ENCODE results near the gene PARD6G. TPM values are rescaled to one million over a fixed set of nuclear protein-coding genes. Genes with fewer than 3 reads are reported as not detected.

The PARD6G gene
- total RNA-seq, 5 donors from 2014 or later (not counting 1 experiment from before 2014, with no cell fraction given), result 0.15 to 0.96 (median 0.50) TPM; not detected in 1

DNA sequence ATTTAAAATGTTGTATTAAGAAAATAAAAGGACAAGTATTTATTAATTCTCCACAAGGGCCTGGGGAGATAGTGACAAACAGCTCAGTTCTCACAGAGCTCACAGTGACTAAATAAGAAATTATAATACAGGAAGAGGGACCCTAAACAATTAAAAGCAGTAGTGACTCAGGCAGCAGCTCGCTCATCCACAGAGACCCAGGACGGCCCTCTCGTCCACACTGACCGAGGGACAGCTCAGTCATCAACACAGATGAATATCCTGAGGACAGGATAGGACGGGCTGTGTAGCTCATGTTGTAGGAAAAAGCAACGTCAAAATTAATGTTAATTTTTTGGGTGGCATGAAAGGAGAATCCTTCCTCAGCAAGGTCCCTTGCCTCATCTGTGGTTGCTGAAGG lies 44.1 kb downstream of the PARD6G start:
- ChIA-PET POLR2A (no interaction called here), CTCF (no interaction called here)
- WGBS (ENCODE audit: insufficient coverage), result 53% methylated on average over 3 of the region's 6 CpGs
- Histone ChIP-seq H3K27me3 (replicated peaks in 1 of 2; ENCODE audit: control insufficient read depth in 2 of 2, extremely low read depth in 1 of 2, insufficient read depth in 2 of 2, low read length in 1 of 2) (peaks cover 2 to 22% of the 10 kb centered on the region in 2 experiments), H3K4me1 (ENCODE audit: control insufficient read depth in 1 of 2, extremely low read depth in 1 of 2, insufficient read depth in 2 of 2, low read length in 2 of 2) (peaks cover 0 to 7% of the 10 kb centered on the region in 2 experiments), H3K4me3 (ENCODE audit: control insufficient read depth in 1 of 2, extremely low read depth in 1 of 2, low read length in 1 of 2) (no peak overlapping the region), H3K36me3 (ENCODE audit: control insufficient read depth in 2 of 2, extremely low read depth in 1 of 2, insufficient read depth in 1 of 2, low read length in 1 of 2) (no peaks in the 10 kb centered on the region), H3K27ac (ENCODE audit: low read length) (no peak overlapping the region), H3K9me3 (no peaks in the 10 kb centered on the region)
- Mint-ChIP-seq H3K4me3 (no peak overlapping the region), H3K4me1 (no peaks in the 10 kb centered on the region), H3K27ac (no peak overlapping the region), H3K9me3 (no peaks in the 10 kb centered on the region), H3K36me3 (no peaks in the 10 kb centered on the region), H3K27me3 (peaks cover 25 to 38% of the 10 kb centered on the region in 2 donors)
- ATAC-seq (replicated peaks in 1 of 4) (no peak), DNase-seq (no peak)

DNA sequence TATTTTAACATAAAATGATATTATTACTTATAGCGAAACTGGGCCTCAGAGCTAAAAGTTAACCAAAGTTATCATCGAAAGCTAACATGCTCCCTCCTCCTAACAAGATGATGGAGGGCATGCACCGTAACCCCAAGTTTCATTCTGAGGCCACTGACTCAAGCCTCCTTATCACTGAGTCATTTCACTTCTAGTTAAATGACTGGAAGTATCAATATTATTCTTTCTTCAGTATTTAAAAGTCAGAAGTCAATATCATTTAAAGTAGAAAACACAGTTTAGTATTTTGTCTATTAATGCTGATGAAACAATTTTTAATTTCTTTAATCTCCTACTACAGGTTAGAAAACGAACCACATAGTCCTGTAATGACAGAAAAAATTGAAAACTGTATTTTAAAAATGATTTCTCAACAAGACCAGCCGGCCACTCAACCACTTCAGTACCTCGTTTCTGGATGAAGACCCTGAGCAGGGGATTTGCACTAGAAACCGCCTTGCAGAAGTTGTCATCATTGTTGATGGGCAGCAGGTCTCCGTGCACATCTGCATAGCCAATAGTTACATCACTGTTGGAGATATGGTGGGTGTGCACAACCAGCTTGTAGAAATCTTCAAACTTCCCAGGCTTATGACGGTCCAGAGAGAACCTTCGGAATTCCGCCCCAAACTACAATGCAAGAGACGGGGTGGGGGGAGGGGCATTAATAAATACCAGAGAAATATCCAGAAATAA lies 44.9 kb downstream of the PARD6G start:
- H3K36me3 Mint-ChIP-seq, result no peaks in the 10 kb centered on the region
- peaks cover 23 to 40% of the 10 kb centered on the region in 2 donors for H3K27me3 Mint-ChIP-seq
- DNase-seq (no peak), ATAC-seq (replicated peaks in 1 of 4) (no peak)
- H3K4me1 ChIP-seq (ENCODE audit: control insufficient read depth in 1 of 2, extremely low read depth in 1 of 2, insufficient read depth in 2 of 2, low read length in 2 of 2), result peaks cover 0 to 7% of the 10 kb centered on the region in 2 experiments
- H3K9me3 Mint-ChIP-seq, result no peaks in the 10 kb centered on the region
- H3K27ac Mint-ChIP-seq, result no peak overlapping the region
- ChIA-PET POLR2A (no interaction called here), CTCF (no interaction called here)
- H3K27me3 ChIP-seq (replicated peaks in 1 of 2; ENCODE audit: control insufficient read depth in 2 of 2, extremely low read depth in 1 of 2, insufficient read depth in 2 of 2, low read length in 1 of 2), result peaks cover 4 to 22% of the 10 kb centered on the region in 2 experiments
- H3K36me3 ChIP-seq (ENCODE audit: control insufficient read depth in 2 of 2, extremely low read depth in 1 of 2, insufficient read depth in 1 of 2, low read length in 1 of 2), result no peaks in the 10 kb centered on the region
- H3K4me3 ChIP-seq (ENCODE audit: control insufficient read depth in 1 of 2, extremely low read depth in 1 of 2, low read length in 1 of 2), result no peak overlapping the region
- H3K27ac ChIP-seq (ENCODE audit: low read length), result no peak overlapping the region
- no peaks in the 10 kb centered on the region for H3K9me3 ChIP-seq
- no peak overlapping the region for H3K4me3 Mint-ChIP-seq
- WGBS (ENCODE audit: insufficient coverage), result no CpG with 5 or more reads among the region's 12 CpGs
- H3K4me1 Mint-ChIP-seq, result no peaks in the 10 kb centered on the region

DNA sequence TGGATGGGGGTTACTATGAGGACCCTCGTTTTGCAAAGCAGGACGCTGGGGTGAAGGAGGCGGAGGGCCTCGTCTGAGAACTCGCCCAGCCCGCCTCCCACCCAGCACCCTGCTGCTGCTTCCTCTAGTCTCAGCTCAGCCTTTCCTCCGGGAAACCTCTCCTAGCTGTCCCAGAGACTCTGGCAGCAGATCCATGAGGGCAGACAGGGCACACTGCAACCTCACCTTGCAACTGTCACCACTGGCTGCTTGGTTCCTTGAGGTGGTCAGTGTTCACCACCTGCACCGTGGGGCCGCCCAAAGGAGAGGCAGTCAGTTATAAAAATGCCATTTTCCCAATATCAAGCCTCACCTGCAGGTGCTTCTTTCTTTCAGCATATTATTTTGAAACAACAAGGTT lies 45.6 kb downstream of the PARD6G start:
- Mint-ChIP-seq H3K4me1 (no peaks in the 10 kb centered on the region), H3K27me3 (peaks cover 30 to 47% of the 10 kb centered on the region in 2 donors), H3K36me3 (no peaks in the 10 kb centered on the region), H3K9me3 (no peaks in the 10 kb centered on the region), H3K27ac (no peak overlapping the region), H3K4me3 (no peak overlapping the region)
- ChIA-PET POLR2A (no interaction called here), CTCF (no interaction called here)
- Histone ChIP-seq H3K36me3 (ENCODE audit: control insufficient read depth in 2 of 2, extremely low read depth in 1 of 2, insufficient read depth in 1 of 2, low read length in 1 of 2) (no peaks in the 10 kb centered on the region), H3K4me3 (ENCODE audit: control insufficient read depth in 1 of 2, extremely low read depth in 1 of 2, low read length in 1 of 2) (no peak overlapping the region), H3K27ac (ENCODE audit: low read length) (no peak overlapping the region), H3K4me1 (ENCODE audit: control insufficient read depth in 1 of 2, extremely low read depth in 1 of 2, insufficient read depth in 2 of 2, low read length in 2 of 2) (peaks cover 0 to 7% of the 10 kb centered on the region in 2 experiments), H3K9me3 (no peaks in the 10 kb centered on the region), H3K27me3 (replicated peaks in 1 of 2; ENCODE audit: control insufficient read depth in 2 of 2, extremely low read depth in 1 of 2, insufficient read depth in 2 of 2, low read length in 1 of 2) (peaks cover 5 to 22% of the 10 kb centered on the region in 2 experiments)
- WGBS (ENCODE audit: insufficient coverage), result 49% methylated on average over 6 of the region's 9 CpGs
- ATAC-seq (replicated peaks in 1 of 4) (no peak), DNase-seq (no peak)

DNA sequence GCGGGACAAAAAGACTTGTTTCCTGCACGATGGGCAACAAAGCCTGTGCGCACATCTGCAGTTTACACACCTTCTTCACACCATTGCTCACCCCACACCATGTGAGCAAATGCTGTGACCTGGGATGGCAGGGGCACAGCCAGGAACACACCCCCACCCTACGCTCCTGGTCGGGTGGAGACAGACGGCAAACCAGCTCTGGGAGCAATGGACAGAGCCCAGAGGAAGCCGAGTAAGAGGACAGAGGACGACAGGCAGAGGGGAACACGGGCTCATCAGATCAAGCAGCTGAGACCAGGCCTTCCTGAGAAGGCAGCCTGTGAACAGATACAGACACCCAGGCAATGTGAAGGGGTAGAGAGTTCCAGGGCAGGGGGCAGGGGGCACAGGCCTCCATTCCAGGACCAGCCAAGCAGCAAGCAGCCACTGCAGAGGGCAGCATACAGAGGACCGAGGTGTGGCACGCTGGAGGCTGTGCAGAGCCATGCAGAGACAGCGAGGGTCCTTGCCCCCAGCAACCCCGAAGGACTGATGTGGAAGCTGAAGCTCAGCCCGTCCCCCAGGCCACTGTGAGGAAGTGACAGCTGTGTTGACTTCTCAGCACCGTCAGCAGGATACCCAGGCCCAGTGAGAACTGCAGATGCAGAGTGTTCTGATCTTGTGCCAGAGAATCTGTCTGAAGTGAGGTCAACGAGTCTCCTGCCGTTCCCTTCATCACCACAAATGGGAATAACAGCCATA lies 46.2 kb downstream of the PARD6G start:
- Histone ChIP-seq H3K27ac (ENCODE audit: low read length) (no peak overlapping the region), H3K27me3 (replicated peaks in 1 of 2; ENCODE audit: control insufficient read depth in 2 of 2, extremely low read depth in 1 of 2, insufficient read depth in 2 of 2, low read length in 1 of 2) (peaks cover 5 to 24% of the 10 kb centered on the region in 2 experiments), H3K4me3 (ENCODE audit: control insufficient read depth in 1 of 2, extremely low read depth in 1 of 2, low read length in 1 of 2) (no peak overlapping the region), H3K9me3 (no peaks in the 10 kb centered on the region), H3K36me3 (ENCODE audit: control insufficient read depth in 2 of 2, extremely low read depth in 1 of 2, insufficient read depth in 1 of 2, low read length in 1 of 2) (no peaks in the 10 kb centered on the region), H3K4me1 (ENCODE audit: control insufficient read depth in 1 of 2, extremely low read depth in 1 of 2, insufficient read depth in 2 of 2, low read length in 2 of 2) (peaks cover 0 to 7% of the 10 kb centered on the region in 2 experiments)
- WGBS (ENCODE audit: insufficient coverage), result 72% methylated on average over 14 of the region's 17 CpGs
- no peaks in the 10 kb centered on the region for H3K36me3 Mint-ChIP-seq
- no peak for DNase-seq
- ChIA-PET POLR2A (no interaction called here), CTCF (no interaction called here)
- no peak for ATAC-seq (replicated peaks in 1 of 4)
- no peak overlapping the region for H3K27ac Mint-ChIP-seq
- peaks cover 30 to 47% of the 10 kb centered on the region in 2 donors for H3K27me3 Mint-ChIP-seq
- H3K9me3 Mint-ChIP-seq, result no peaks in the 10 kb centered on the region
- no peaks in the 10 kb centered on the region for H3K4me1 Mint-ChIP-seq
- no peak overlapping the region for H3K4me3 Mint-ChIP-seq

DNA sequence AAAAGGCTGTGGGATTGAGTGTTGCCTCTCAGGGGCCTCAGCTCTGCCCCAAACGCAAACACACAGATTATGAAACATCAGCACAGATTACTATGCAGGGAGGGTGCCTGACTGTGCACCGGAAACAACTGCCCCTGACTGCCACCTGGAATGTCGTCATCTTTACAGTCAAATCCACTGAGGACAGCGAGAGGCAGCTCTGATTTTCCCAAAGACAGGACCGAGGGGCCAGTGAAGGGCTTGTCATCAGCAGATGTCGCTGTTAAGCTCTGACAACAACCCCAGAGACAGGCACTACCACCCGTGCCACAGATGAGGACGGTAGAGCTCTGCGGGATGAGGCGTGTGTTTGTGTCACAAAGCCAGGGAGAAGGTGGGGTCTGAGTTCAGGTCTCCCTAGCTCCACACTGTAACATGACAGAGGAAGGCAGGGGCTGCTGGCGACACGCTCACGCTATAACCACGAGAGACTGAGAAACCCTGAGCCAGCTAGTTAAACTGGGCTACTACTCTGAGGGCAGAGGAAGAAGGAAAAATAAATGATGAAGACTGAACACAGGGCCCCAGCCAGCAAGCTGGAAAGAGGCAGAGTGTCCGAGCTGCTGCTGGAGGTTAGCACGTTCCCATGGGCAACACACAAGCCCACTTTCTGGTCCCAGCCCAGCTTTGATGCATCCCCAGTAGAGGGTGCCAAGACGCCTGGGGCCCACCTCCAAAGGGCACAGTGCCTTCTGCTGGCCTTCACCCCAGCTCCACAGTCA lies 47.0 kb downstream of the PARD6G start:
- peaks cover 0 to 7% of the 10 kb centered on the region in 2 experiments for H3K4me1 ChIP-seq (ENCODE audit: control insufficient read depth in 1 of 2, extremely low read depth in 1 of 2, insufficient read depth in 2 of 2, low read length in 2 of 2)
- CTCF ChIA-PET, result no interaction called here
- no peak for ATAC-seq (replicated peaks in 1 of 4)
- WGBS (ENCODE audit: insufficient coverage), result 75% methylated on average over 14 of the region's 17 CpGs
- H3K27me3 ChIP-seq (replicated peaks in 1 of 2; ENCODE audit: control insufficient read depth in 2 of 2, extremely low read depth in 1 of 2, insufficient read depth in 2 of 2, low read length in 1 of 2), result peaks cover 4 to 25% of the 10 kb centered on the region in 2 experiments
- H3K27ac ChIP-seq (ENCODE audit: low read length), result no peak overlapping the region
- no peak overlapping the region for H3K27ac Mint-ChIP-seq
- POLR2A ChIA-PET, result no interaction called here
- no peaks in the 10 kb centered on the region for H3K9me3 ChIP-seq
- H3K4me1 Mint-ChIP-seq, result no peaks in the 10 kb centered on the region
- no peak overlapping the region for H3K4me3 ChIP-seq (ENCODE audit: control insufficient read depth in 1 of 2, extremely low read depth in 1 of 2, low read length in 1 of 2)
- no peaks in the 10 kb centered on the region for H3K36me3 ChIP-seq (ENCODE audit: control insufficient read depth in 2 of 2, extremely low read depth in 1 of 2, insufficient read depth in 1 of 2, low read length in 1 of 2)
- no peaks in the 10 kb centered on the region for H3K36me3 Mint-ChIP-seq
- no peak overlapping the region for H3K4me3 Mint-ChIP-seq
- peaks cover 27 to 47% of the 10 kb centered on the region in 2 donors for H3K27me3 Mint-ChIP-seq
- H3K9me3 Mint-ChIP-seq, result no peaks in the 10 kb centered on the region
- no peak for DNase-seq

DNA sequence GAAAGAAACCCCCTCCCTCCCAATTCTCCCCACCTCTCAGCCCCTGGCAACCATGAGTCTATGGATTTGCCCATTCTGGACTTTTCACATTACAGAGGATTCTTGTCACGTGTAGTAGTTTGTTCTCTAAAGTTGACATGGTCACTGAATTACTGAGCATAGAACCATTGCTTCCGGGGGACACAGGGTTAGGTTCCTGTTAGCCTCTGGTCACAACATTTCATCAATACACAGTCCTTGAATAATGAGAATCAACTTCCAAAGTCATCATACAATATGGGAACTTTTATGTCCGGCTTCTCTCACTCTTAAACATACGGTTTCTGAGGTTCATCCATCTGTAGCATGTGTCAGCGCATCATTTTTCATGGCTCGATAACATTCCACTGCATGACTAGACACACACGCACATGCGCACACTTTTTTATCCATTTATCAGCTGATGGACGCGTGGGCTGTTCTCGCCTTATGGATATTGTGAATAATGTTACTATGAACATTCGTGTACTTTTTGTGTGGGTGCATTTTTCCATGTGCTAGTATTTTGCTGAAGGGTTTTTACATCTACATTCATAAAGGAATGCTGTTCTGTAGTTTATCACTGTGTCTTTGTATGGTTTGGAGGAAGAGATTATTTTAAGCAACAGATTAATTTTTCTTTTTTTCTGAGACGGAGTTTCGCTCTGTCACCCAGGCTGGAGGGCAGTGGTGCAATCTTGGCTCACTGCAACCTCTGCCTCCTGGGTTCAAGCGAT lies 48.1 kb downstream of the PARD6G start:
- H3K27ac Mint-ChIP-seq, result no peak overlapping the region
- H3K36me3 ChIP-seq (ENCODE audit: control insufficient read depth in 2 of 2, extremely low read depth in 1 of 2, insufficient read depth in 1 of 2, low read length in 1 of 2), result no peaks in the 10 kb centered on the region
- no peaks in the 10 kb centered on the region for H3K4me1 Mint-ChIP-seq
- no peaks in the 10 kb centered on the region for H3K9me3 ChIP-seq
- H3K4me3 Mint-ChIP-seq, result no peak overlapping the region
- peaks cover 0 to 7% of the 10 kb centered on the region in 2 experiments for H3K4me1 ChIP-seq (ENCODE audit: control insufficient read depth in 1 of 2, extremely low read depth in 1 of 2, insufficient read depth in 2 of 2, low read length in 2 of 2)
- no peak overlapping the region for H3K27ac ChIP-seq (ENCODE audit: low read length)
- peaks cover 2 to 32% of the 10 kb centered on the region in 2 experiments for H3K27me3 ChIP-seq (replicated peaks in 1 of 2; ENCODE audit: control insufficient read depth in 2 of 2, extremely low read depth in 1 of 2, insufficient read depth in 2 of 2, low read length in 1 of 2)
- no peaks in the 10 kb centered on the region for H3K36me3 Mint-ChIP-seq
- DNase-seq, result no peak
- no peaks in the 10 kb centered on the region for H3K9me3 Mint-ChIP-seq
- peaks cover 31 to 49% of the 10 kb centered on the region in 2 donors for H3K27me3 Mint-ChIP-seq
- POLR2A ChIA-PET, result no interaction called here
- ATAC-seq (replicated peaks in 1 of 4), result no peak
- WGBS (ENCODE audit: insufficient coverage), result 100% methylated on average over 1 of the region's 15 CpGs
- H3K4me3 ChIP-seq (ENCODE audit: control insufficient read depth in 1 of 2, extremely low read depth in 1 of 2, low read length in 1 of 2), result no peak overlapping the region
- CTCF ChIA-PET, result no interaction called here

All from T-cell (primary cell).